K562 (cell line): Measurements from ENCODE around the gene LRRC8C. TPM values are rescaled to one million over a fixed set of nuclear protein-coding genes. Genes with fewer than 3 reads are reported as not detected.

Source experiments
- ATAC-seq: fragments of 200-7000 bp; cut with Tn5 transposase; 3 replicates; pipeline ENCODE4 v1.9.1; 2020; ENCODE audit warnings: moderate library complexity
- BruUV-seq: library from RNA; stranded (reverse); fragments of 400-500 nt; replicated peaks from 2 replicates; lab custom pipeline; 2021; lab: Mats Ljungman, UMichigan
- CTCF ChIA-PET: fragments of 300-600 bp; formaldehyde crosslinking; extraction: SDS; loops from one replicate; lab custom pipeline; 2021; ENCODE audit warnings: low intra/inter-chr PET ratio; lab: Yijun Ruan, JAX
- POLR2A ChIA-PET: fragments of 300-600, 350-650 bp; sonication (Branson Sonifier 250); formaldehyde crosslinking; extraction: SDS; loops from one replicate; lab custom pipeline; 2021; ENCODE audit warnings: antibody characterized with exemption, inconsistent platforms; lab: Yijun Ruan, JAX
- DNase-seq, 4 experiments: peaks; one replicate each; pipeline versions ENCODE4 v3.0.0 to v3.0.0-alpha.2; 2011 to 2018; ENCODE audit warnings: low spot score in 3 of 4, mixed read lengths in 3 of 4; ENCODE audit errors: extremely low read depth in 1 of 4
- FAIRE-seq: peaks from 2 replicates; lab custom pipeline; 2011; peaks lifted over from hg19 to GRCh38; lab: Jason Lieb, UNC
- H2AFZ ChIP-seq: 2 replicates; pipeline ENCODE4 v1.6.0; 2011; ENCODE audit warnings: low read depth, low read length, control low read depth, inconsistent platforms
- H3K27ac ChIP-seq: fragments of 200-600 bp; 3 replicates; pipeline ENCODE4 v1.8.0; 2011; ENCODE audit warnings: low read depth, mild to moderate bottlenecking, control low read depth, inconsistent platforms, low read length, moderate library complexity, mixed read lengths; ENCODE audit errors: extremely low read depth
- H3K27me3 ChIP-seq, 2 experiments: fragments of 300-600 bp in 1 of 2; 2 replicates in 1 of 2; 3 replicates in 1 of 2; pipeline versions ENCODE4 v1.6.0 to v1.8.0; 2011; ENCODE audit warnings: inconsistent platforms in 2 of 2, low read length in 2 of 2, mild to moderate bottlenecking in 1 of 2, mixed read lengths in 1 of 2, moderate library complexity in 1 of 2; ENCODE audit not compliant: control insufficient read depth in 2 of 2, insufficient read depth in 2 of 2
- H3K36me3 ChIP-seq: fragments of 300-600 bp; 3 replicates; pipeline ENCODE4 v1.8.0; 2011; ENCODE audit warnings: mild to moderate bottlenecking, low read length, inconsistent platforms; ENCODE audit not compliant: control insufficient read depth, insufficient read depth
- H3K4me1 ChIP-seq, 2 experiments: fragments of 200-600 bp in 1 of 2; replicated peaks in 1 of 2; 2 replicates in 1 of 2; 3 replicates in 1 of 2; pipeline versions ENCODE4 v1.5.1 to v1.8.0; 2011; ENCODE audit warnings: inconsistent platforms in 2 of 2, low read length in 2 of 2, mild to moderate bottlenecking in 1 of 2, mixed read lengths in 1 of 2, moderate library complexity in 1 of 2; ENCODE audit not compliant: control insufficient read depth in 2 of 2, insufficient read depth in 2 of 2
- H3K4me2 ChIP-seq: 2 replicates; pipeline ENCODE4 v1.6.1; 2011; ENCODE audit warnings: low read length, control low read depth, inconsistent platforms, mixed read lengths; ENCODE audit not compliant: insufficient read depth
- H3K4me3 ChIP-seq: fragments of 200-600 bp; sonication (generic), shearing (Covaris generic); 2 replicates; pipeline ENCODE4 v1.5.1; 2016; ENCODE audit warnings: control low read depth, inconsistent platforms
- H3K79me2 ChIP-seq: fragments of 200-600 bp; 3 replicates; pipeline ENCODE4 v1.8.0; 2011; ENCODE audit warnings: low read length, inconsistent platforms; ENCODE audit not compliant: control insufficient read depth, insufficient read depth
- H3K9ac ChIP-seq, 2 experiments: 2 replicates each; pipeline versions ENCODE4 v1.6.0 to v1.6.1; 2011; ENCODE audit warnings: low read depth in 2 of 2, low read length in 2 of 2, control low read depth in 1 of 2, inconsistent platforms in 1 of 2, mild to moderate bottlenecking in 1 of 2, mixed read lengths in 1 of 2; ENCODE audit not compliant: insufficient read depth in 1 of 2
- H3K9me1 ChIP-seq: one replicate; pipeline ENCODE4 v1.6.0; 2011; ENCODE audit warnings: inconsistent platforms, mild to moderate bottlenecking, low read length, moderate library complexity; ENCODE audit not compliant: control insufficient read depth, insufficient read depth
- H3K9me3 ChIP-seq: replicated peaks from 2 replicates; pipeline ENCODE4 v1.5.1; 2011; ENCODE audit warnings: low read depth, low read length, inconsistent platforms; ENCODE audit not compliant: control insufficient read depth, insufficient read depth
- H4K20me1 ChIP-seq: replicated peaks from 2 replicates; pipeline ENCODE4 v1.6.1; 2011; ENCODE audit warnings: low read length, inconsistent platforms, mixed read lengths; ENCODE audit not compliant: control insufficient read depth, insufficient read depth
- GABPA ChIP-seq: fragments of 200-800 bp; sonication (Bioruptor generic); conservative IDR thresholded peaks from 2 replicates; pipeline ENCODE4 v1.6.1; 2016; ENCODE audit warnings: low read depth, missing genetic modification characterization, missing compliant biosample characterization
- GTF2F1 ChIP-seq: IDR thresholded peaks from 2 replicates; pipeline ENCODE4 v1.6.1; 2011; ENCODE audit warnings: low read depth, low read length, improper control_type of control experiment
- L3MBTL2 ChIP-seq: fragments of 450-650 bp; IDR thresholded peaks from 2 replicates; pipeline ENCODE4 v1.6.1; 2016; ENCODE audit warnings: mild to moderate bottlenecking, moderate library complexity
- NCOR1 ChIP-seq: fragments of 450-650 bp; IDR thresholded peaks from 2 replicates; pipeline ENCODE4 v1.6.1; 2016; ENCODE audit warnings: mild to moderate bottlenecking, moderate library complexity
- NR2C1 ChIP-seq, 2 experiments: fragments of 450-650 bp; IDR thresholded peaks; 2 replicates each; pipeline ENCODE4 v1.6.1; 2017; ENCODE audit warnings: mild to moderate bottlenecking in 2 of 2, antibody characterized with exemption in 1 of 2, inconsistent platforms in 1 of 2, missing compliant biosample characterization in 1 of 2, missing genetic modification characterization in 1 of 2
- NR2C2 ChIP-seq, 2 experiments: fragments of 200-800 bp in 1 of 2; sonication (Bioruptor generic) in 1 of 2; sonication (generic) in 1 of 2; formaldehyde crosslinking in 1 of 2; IDR thresholded peaks; 2 replicates each; pipeline versions ENCODE4 v1.6.1 to v1.8.0; 2016 to 2022; ENCODE audit warnings: mild to moderate bottlenecking in 1 of 2, missing compliant biosample characterization in 1 of 2, missing genetic modification characterization in 1 of 2, missing genetic modification reagents in 1 of 2
- RFX1 ChIP-seq: fragments of 450-650 bp; IDR thresholded peaks from 2 replicates; pipeline ENCODE4 v1.6.1; 2016; ENCODE audit warnings: mild to moderate bottlenecking, moderate library complexity
- SAFB ChIP-seq: fragments of 200-400 bp; formaldehyde crosslinking; IDR thresholded peaks from 2 replicates; pipeline ENCODE4 v1.6.1; 2017; ENCODE audit warnings: low read depth, low read length, borderline replicate concordance
- SMARCA5 ChIP-seq: fragments of 450-650 bp; IDR thresholded peaks from 2 replicates; pipeline ENCODE4 v1.6.1; 2016
- SRSF1 ChIP-seq: fragments of 200-400 bp; formaldehyde crosslinking; IDR thresholded peaks from 2 replicates; pipeline ENCODE4 v1.6.1; 2017; ENCODE audit warnings: mild to moderate bottlenecking, low read depth, low read length, moderate library complexity
- USF2 ChIP-seq: sonication (generic); formaldehyde crosslinking; IDR thresholded peaks from 2 replicates; pipeline ENCODE4 v1.5.0; 2020; ENCODE audit warnings: missing genetic modification reagents
- ZBTB11 ChIP-seq, 3 experiments: fragments of 200-800 bp in 1 of 3; fragments of 250-450 bp in 1 of 3; fragments of 450-650 bp in 1 of 3; sonication (Bioruptor Pico) in 1 of 3; sonication (Bioruptor generic) in 1 of 3; formaldehyde crosslinking in 1 of 3; IDR thresholded peaks; 2 replicates each; pipeline versions ENCODE4 v1.6.1 to v1.8.0; 2016 to 2022; ENCODE audit warnings: mild to moderate bottlenecking in 2 of 3, missing genetic modification characterization in 2 of 3, missing compliant biosample characterization in 1 of 3, moderate library complexity in 1 of 3
- ZNF175 ChIP-seq: fragments of 200-800 bp; sonication (Bioruptor generic); IDR thresholded peaks from 2 replicates; pipeline ENCODE4 v1.6.1; 2016; ENCODE audit warnings: low read depth, mild to moderate bottlenecking, missing genetic modification characterization, missing compliant biosample characterization
- ZNF740 ChIP-seq, 3 experiments: fragments of 200-800 bp in 1 of 3; sonication (Bioruptor generic) in 1 of 3; sonication (generic) in 1 of 3; formaldehyde crosslinking in 1 of 3; IDR thresholded peaks; 2 replicates each; pipeline versions ENCODE4 v1.6.1 to v1.8.0; 2016 to 2022; ENCODE audit warnings: mild to moderate bottlenecking in 2 of 3, missing compliant biosample characterization in 2 of 3, missing genetic modification characterization in 2 of 3, missing genetic modification reagents in 1 of 3
- WGBS: fragments of 100-300 bp; shearing (Covaris generic); methylation state at CpG from one replicate; pipeline ENCODE4 v1.1.6; 2016; ENCODE audit warnings: low coverage, mixed read lengths; ENCODE audit not compliant: insufficient coverage; ENCODE audit errors: missing lambda C conversion rate; 5-methylcytosine and 5-hydroxymethylcytosine counted together
- in situ Hi-C: fragments of 300-500 bp; cut with MboI; formaldehyde crosslinking; loops from 4 replicates; pipeline ENCODE4 v1.15.0; 2018; ENCODE audit warnings: inconsistent platforms, mixed read lengths
- intact Hi-C: fragments of 100-400 bp; cut with micrococcal nuclease; formaldehyde crosslinking; loops from 2 replicates; pipeline ENCODE4 v1.14.2; 2022
- polyA plus RNA-seq, 8 experiments: library from polyadenylated mRNA; depleted of rRNA in 4 of 8; stranded (reverse) in 5 of 8; unstranded in 3 of 8; fragments of >200 nt; fragmentation: Nextera tagmentation in 2 of 8; fragmentation: Illumina TruSeq in 1 of 8; extraction: Ambion mirVana in 2 of 8; extraction: Trizol in 1 of 8; gene quantifications; 2 replicates each; pipeline versions ENCODE4 v1.2.1 to v1.2.3, GENCODE V29; 2011 to 2014; ENCODE audit warnings: inconsistent platforms in 1 of 8, missing spikeins in 1 of 8
- total RNA-seq, 7 experiments: library from RNA; depleted of rRNA in 6 of 7; stranded (reverse); fragments of >200 nt in 6 of 7; fragmentation: Illumina TruSeq in 2 of 7; extraction: Trizol in 2 of 7; gene quantifications; 2 replicates each; pipeline versions ENCODE4 v1.2.1 to v1.2.3, GENCODE V29; 2011 to 2021; ENCODE audit warnings: low replicate concordance in 1 of 7

The LRRC8C gene
- total and polyA plus RNA-seq, 9 of the 15 experiments (the other 6 are each of a cell fraction or from before 2014, with no cell fraction given), result 1.00 to 12.5 (median 4.5) TPM

- ChIA-PET POLR2A (interaction anchor here (0.5 to 1.8 kb wide), 11 partner anchors 18 to 1859 kb away, joined by 3 to 8 read pairs (median 4); partner anchors contain the start of gene LRRC8C), CTCF (interaction anchor here (0.6 to 3.2 kb wide), 6 partner anchors 35 to 765 kb away, joined by 3 to 29 read pairs (median 4); partner anchors contain the start of gene LRRC8C)
- H3K27ac ChIP-seq, result 0 out of 3 replicates have a peak overlapping the region, but pooled peaks have one; percentile 35
- H3K27me3 ChIP-seq, result no peaks in the 10 kb centered on the region
- ATAC-seq (no peak), FAIRE-seq (no peak), DNase-seq (no peak)
- intact Hi-C loops (loop anchor here (1.0 to 5.0 kb wide), 4 partner anchors 43 to 280 kb away; no protein-coding TSS in a partner anchor), in situ Hi-C loops (loop anchor here (5.0 to 10.0 kb wide), 2 partner anchors 131 to 279 kb away; partner anchors contain the start of gene LRRC8C)
- peak overlapping the region; percentile 36 for H3K4me3 ChIP-seq
- peak overlapping the region; percentile 22 to 87; a peak in 2 of 4 replicates for H3K9ac ChIP-seq
- peak overlapping the region; percentile 90 for H3K4me2 ChIP-seq
- peak overlapping the region; percentile 95 for H2AFZ ChIP-seq
- no peaks in the 10 kb centered on the region for H3K9me3 ChIP-seq
- H3K4me1 ChIP-seq, result peaks cover 15 to 17% of the 10 kb centered on the region in 2 experiments
- no peaks in the 10 kb centered on the region for H3K9me1 ChIP-seq
- H3K79me2 ChIP-seq, result no peaks in the 10 kb centered on the region
- H3K36me3 ChIP-seq, result no peaks in the 10 kb centered on the region
- no TSS peak for BruUV-seq
- 21% methylated on average over 5 of the region's 5 CpGs for WGBS
- H4K20me1 ChIP-seq, result no peaks in the 10 kb centered on the region
- TF ChIP-seq SAFB (no peak), SRSF1 (no peak), NR2C1 (IDR thresholded peaks at IDR 0.05) (peak; percentile 42; the same call in 1 of the 2 replicates), NR2C1 (tag; IDR thresholded peaks at IDR 0.05) (peak; percentile 56; the same call in 1 of the 2 replicates), ZNF175 (CRISPR knock-in tag) (0 out of 2 replicates have a peak, but pooled peaks have one; percentile 5), GTF2F1 (no peak), ZNF740 (CRISPR knock-in tag; IDR thresholded peaks at IDR 0.05) (0 out of 2 replicates have a peak, but pooled peaks have one; percentile 14), ZNF740 (tag; IDR thresholded peaks at IDR 0.05) (no peak), L3MBTL2 (peak; percentile 6; the same call in 1 of the 2 replicates), USF2 (CRISPR knock-in tag) (no peak), ZBTB11 (CRISPR knock-in tag; IDR thresholded peaks at IDR 0.05) (0 out of 6 replicates have a peak, but pooled peaks of 1 of the 3 experiments have one; percentile 7), NR2C2 (CRISPR knock-in tag; IDR thresholded peaks at IDR 0.05) (no peak), NR2C2 (tag; IDR thresholded peaks at IDR 0.05) (peak; percentile 66; the same call in 1 of the 2 replicates), NCOR1 (0 out of 2 replicates have a peak, but pooled peaks have one; percentile 16), RFX1 (peak; percentile 77), SMARCA5 (no peak), GABPA (tag) (0 out of 2 replicates have a peak, but pooled peaks have one; percentile 7)
Observed at GRCh38 chr1:89763649-89763986, 130.7 kb downstream of the LRRC8C start.
